Loucy (cell line): ENCODE measurements around the gene SSBP3.

Experiments used
- H2AFZ ChIP-seq: fragments of 200-600 bp; sonication (generic); 2 replicates; pipeline ENCODE4 v1.6.0; 2016; ENCODE audit warnings: antibody characterized with exemption, mild to moderate bottlenecking, low read length, moderate library complexity
- H3F3A ChIP-seq: fragments of 200-600 bp; 2 replicates; pipeline ENCODE4 v1.6.0; 2016; ENCODE audit warnings: antibody characterized with exemption, low read depth, mild to moderate bottlenecking
- H3K27me3 ChIP-seq: fragments of 200-600 bp; sonication (generic); 2 replicates; pipeline ENCODE4 v1.6.1; 2014; ENCODE audit warnings: low read length, mild to moderate bottlenecking; ENCODE audit not compliant: insufficient read depth, poor library complexity, severe bottlenecking
- H3K36me3 ChIP-seq: fragments of 200-600 bp; sonication (generic); 2 replicates; pipeline ENCODE4 v1.6.1; 2016; ENCODE audit warnings: low read length; ENCODE audit not compliant: insufficient read depth
- H3K4me1 ChIP-seq: fragments of 200-600 bp; sonication (generic); 2 replicates; pipeline ENCODE4 v1.5.1; 2014; ENCODE audit warnings: low read length, mild to moderate bottlenecking; ENCODE audit not compliant: insufficient read depth, poor library complexity, severe bottlenecking
- H3K4me2 ChIP-seq: fragments of 200-600 bp; sonication (generic); 2 replicates; pipeline ENCODE4 v1.6.0; 2014; ENCODE audit warnings: antibody characterized with exemption, low read length, low read depth, mild to moderate bottlenecking; ENCODE audit not compliant: poor library complexity, severe bottlenecking
- H3K4me3 ChIP-seq: fragments of 200-600 bp; sonication (generic); 2 replicates; pipeline ENCODE4 v1.5.1; 2014; ENCODE audit warnings: low read length, mild to moderate bottlenecking, mixed read lengths; ENCODE audit not compliant: poor library complexity, severe bottlenecking
- H3K79me2 ChIP-seq: fragments of 200-600 bp; sonication (generic); 2 replicates; pipeline ENCODE4 v1.6.1; 2014; ENCODE audit warnings: low read length; ENCODE audit not compliant: insufficient read depth
- H3K9ac ChIP-seq: fragments of 200-600 bp; sonication (generic); 2 replicates; pipeline ENCODE4 v1.6.0; 2014; ENCODE audit warnings: mild to moderate bottlenecking, low read depth, low read length, moderate library complexity; ENCODE audit not compliant: poor library complexity, severe bottlenecking
- H3K9me2 ChIP-seq: fragments of 200-600 bp; sonication (generic); replicated peaks from 2 replicates; pipeline ENCODE4 v1.6.1; 2016; ENCODE audit warnings: low read depth, low read length, mixed read lengths
- H3K9me3 ChIP-seq: fragments of 200-600 bp; sonication (generic); 2 replicates; pipeline ENCODE4 v1.6.1; 2014; ENCODE audit warnings: mild to moderate bottlenecking, antibody characterized with exemption, low read length, low read depth; ENCODE audit not compliant: insufficient read depth
- H4K20me1 ChIP-seq: fragments of 200-600 bp; sonication (generic); 2 replicates; pipeline ENCODE4 v1.6.0; 2014; ENCODE audit warnings: antibody characterized with exemption, low read length, mild to moderate bottlenecking; ENCODE audit not compliant: insufficient read depth, poor library complexity, severe bottlenecking
- EZH2phosphoT487 ChIP-seq: fragments of 200-600 bp; IDR thresholded peaks from 2 replicates; pipeline ENCODE4 v1.6.1; 2018; ENCODE audit warnings: antibody characterized with exemption, mild to moderate bottlenecking, moderate library complexity, borderline replicate concordance
- TF ChIP-seq, protein P1 (sequence below): fragments of 200-600 bp; sonication (generic); conservative IDR thresholded peaks from 2 replicates; pipeline ENCODE4 v1.5.1; 2014; ENCODE audit warnings: mild to moderate bottlenecking, antibody characterized with exemption, low read length

SSBP3 gene

DNA sequence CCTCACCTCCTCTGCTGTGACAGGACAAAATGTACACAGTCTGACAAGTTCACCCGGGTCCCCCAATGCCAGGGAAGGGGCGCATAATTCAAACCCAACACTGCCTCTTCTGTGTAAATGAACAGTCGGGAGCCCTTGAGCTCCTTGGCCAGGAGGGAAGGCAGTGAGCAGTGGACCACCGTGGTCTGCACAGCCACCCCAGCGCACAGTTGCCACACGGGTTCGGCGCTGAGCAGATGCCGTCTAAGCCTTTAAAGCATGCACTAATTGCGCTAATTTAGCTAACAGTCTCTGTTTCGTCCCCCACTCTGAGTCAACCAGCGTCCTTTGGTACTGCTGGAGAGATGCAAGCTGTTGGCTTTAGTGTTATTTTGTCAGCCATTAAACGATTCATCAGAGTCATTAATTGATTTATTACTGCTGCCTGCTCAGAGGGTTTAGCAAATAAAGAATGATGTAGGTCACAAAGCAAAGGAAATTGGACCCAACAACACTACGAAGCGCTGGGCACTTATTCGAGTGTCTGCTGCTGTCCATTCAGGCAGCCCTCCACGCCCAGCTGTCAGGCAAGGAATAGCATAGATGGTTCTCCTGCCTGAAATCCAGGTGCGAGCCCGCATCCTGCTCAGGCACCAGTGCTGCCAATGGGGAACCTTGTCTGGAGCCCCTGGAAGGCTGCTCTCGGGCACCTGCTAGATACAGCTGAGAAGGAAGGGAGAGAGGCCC is 114.8 kb downstream of the SSBP3 start:
- no peak overlapping the region for H3K4me2 ChIP-seq
- TF ChIP-seq EZH2phosphoT487: no peak
- TF ChIP-seq, protein P1, sequence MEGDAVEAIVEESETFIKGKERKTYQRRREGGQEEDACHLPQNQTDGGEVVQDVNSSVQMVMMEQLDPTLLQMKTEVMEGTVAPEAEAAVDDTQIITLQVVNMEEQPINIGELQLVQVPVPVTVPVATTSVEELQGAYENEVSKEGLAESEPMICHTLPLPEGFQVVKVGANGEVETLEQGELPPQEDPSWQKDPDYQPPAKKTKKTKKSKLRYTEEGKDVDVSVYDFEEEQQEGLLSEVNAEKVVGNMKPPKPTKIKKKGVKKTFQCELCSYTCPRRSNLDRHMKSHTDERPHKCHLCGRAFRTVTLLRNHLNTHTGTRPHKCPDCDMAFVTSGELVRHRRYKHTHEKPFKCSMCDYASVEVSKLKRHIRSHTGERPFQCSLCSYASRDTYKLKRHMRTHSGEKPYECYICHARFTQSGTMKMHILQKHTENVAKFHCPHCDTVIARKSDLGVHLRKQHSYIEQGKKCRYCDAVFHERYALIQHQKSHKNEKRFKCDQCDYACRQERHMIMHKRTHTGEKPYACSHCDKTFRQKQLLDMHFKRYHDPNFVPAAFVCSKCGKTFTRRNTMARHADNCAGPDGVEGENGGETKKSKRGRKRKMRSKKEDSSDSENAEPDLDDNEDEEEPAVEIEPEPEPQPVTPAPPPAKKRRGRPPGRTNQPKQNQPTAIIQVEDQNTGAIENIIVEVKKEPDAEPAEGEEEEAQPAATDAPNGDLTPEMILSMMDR: no peak
- no peaks in the 10 kb centered on the region for H3K9me3 ChIP-seq
- H3F3A ChIP-seq: no peaks in the 10 kb centered on the region
- H3K4me3 ChIP-seq: no peak overlapping the region
- H2AFZ ChIP-seq: no peak overlapping the region
- no peaks in the 10 kb centered on the region for H3K9me2 ChIP-seq
- H3K4me1 ChIP-seq: peaks cover 15% of the 10 kb centered on the region
- H3K36me3 ChIP-seq: no peaks in the 10 kb centered on the region
- H3K9ac ChIP-seq: no peak overlapping the region
- peaks cover 20% of the 10 kb centered on the region for H4K20me1 ChIP-seq
- no peaks in the 10 kb centered on the region for H3K27me3 ChIP-seq
- peaks cover 87% of the 10 kb centered on the region for H3K79me2 ChIP-seq

DNA sequence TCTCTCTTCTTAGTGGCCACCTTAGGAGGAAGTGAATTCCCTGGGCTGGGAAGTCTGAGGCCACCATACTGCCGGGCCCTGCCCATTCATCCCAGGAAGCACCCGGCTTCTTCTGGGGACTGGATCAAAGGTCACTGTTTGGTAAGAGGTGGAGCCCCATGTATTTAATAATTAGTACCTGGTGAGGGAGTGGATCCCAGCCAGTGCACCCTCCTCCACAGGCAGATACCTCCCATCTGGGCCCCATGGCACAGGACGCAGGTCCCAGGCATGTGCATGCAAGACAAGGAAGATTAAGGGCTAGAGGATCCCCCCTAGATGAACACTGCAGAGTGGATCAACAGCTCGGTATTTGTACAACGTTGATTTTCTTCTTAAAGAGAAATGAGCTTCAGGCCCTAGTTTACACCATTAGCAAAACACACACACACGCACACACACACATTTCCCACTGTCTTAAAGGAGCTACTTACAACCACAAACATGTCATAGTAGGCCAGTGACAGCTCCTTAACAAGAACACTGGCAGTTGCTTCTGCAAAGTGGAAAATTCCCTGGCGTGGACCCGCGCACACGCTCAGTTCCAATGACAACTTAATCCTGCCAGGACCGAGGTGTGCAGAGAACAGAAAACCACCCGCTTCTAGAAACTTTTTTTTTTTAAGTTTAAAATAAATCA is 115.5 kb downstream of the SSBP3 start:
- TF ChIP-seq, protein P1: no peak
- TF ChIP-seq EZH2phosphoT487: no peak
- Histone ChIP-seq H3K36me3 (no peaks in the 10 kb centered on the region), H3K79me2 (peaks cover 87% of the 10 kb centered on the region), H3K9me2 (no peaks in the 10 kb centered on the region), H3F3A (no peaks in the 10 kb centered on the region), H3K4me1 (peaks cover 23% of the 10 kb centered on the region), H3K4me2 (no peak overlapping the region), H4K20me1 (peaks cover 16% of the 10 kb centered on the region), H2AFZ (no peak overlapping the region), H3K27me3 (no peaks in the 10 kb centered on the region), H3K9ac (no peak overlapping the region), H3K4me3 (no peak overlapping the region), H3K9me3 (no peaks in the 10 kb centered on the region)

DNA sequence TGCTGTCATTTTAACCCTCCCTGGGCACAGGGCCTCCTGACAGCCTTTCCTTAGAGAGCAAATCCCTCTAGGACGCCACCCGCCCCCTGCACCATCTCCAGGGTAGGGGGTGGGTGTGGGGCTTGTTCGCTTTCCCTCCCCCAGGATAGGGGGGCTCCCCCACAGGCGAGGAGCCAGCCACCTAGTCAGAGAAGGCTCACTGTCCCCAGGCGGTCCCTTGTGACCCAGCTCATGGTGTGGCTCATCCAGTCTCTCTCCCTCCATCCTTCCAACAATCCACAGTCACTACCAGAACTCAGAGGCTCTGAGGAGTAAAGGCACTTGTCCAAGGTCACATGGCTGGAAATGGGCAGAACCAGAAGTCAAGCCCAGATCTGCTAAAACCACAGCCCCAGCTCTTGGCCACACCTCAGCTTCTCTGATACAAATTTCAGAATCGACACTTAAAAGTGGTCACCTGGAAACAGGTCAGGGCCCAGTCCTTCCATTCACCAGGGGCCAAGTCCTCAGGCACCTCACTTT is 116.4 kb downstream of the SSBP3 start:
- peaks cover 81% of the 10 kb centered on the region for H3K79me2 ChIP-seq
- no peak overlapping the region for H3K4me2 ChIP-seq
- H3F3A ChIP-seq: no peaks in the 10 kb centered on the region
- H3K9ac ChIP-seq: no peak overlapping the region
- no peak overlapping the region for H3K4me3 ChIP-seq
- TF ChIP-seq EZH2phosphoT487: no peak
- TF ChIP-seq, protein P1: no peak
- H3K4me1 ChIP-seq: peaks cover 29% of the 10 kb centered on the region
- peaks cover 10% of the 10 kb centered on the region for H4K20me1 ChIP-seq
- H3K27me3 ChIP-seq: no peaks in the 10 kb centered on the region
- H3K9me2 ChIP-seq: no peaks in the 10 kb centered on the region
- no peak overlapping the region for H2AFZ ChIP-seq
- no peaks in the 10 kb centered on the region for H3K9me3 ChIP-seq
- H3K36me3 ChIP-seq: no peaks in the 10 kb centered on the region
